Amniotic epithelial cell (primary cell): ENCODE results near the gene CDK17.
A peak's percentile ranks its signal among the peaks of the same experiment; 100 is the strongest.
"Not testable (repeated sequence)": the region's sequence is repeated elsewhere in the genome, so short reads cannot be mapped to it uniquely, and the experiment has no call there.

Experiments
- DNase-seq: peaks from one replicate; pipeline ENCODE4 v3.0.0-alpha.2; 2010; ENCODE audit warnings: low read depth

The CDK17 gene

GRCh38 chr12:96393229-96393628, 7.0 kb downstream of the CDK17 start:
- DNase-seq: not testable (repeated sequence)

- no peak for DNase-seq
Observed at GRCh38 chr12:96392397-96392796, 7.8 kb downstream of the CDK17 start.

- no peak for DNase-seq
Observed at GRCh38 chr12:96387981-96388380, 12.3 kb downstream of the CDK17 start.

GRCh38 chr12:96386794-96387193, 13.4 kb downstream of the CDK17 start:
- no peak for DNase-seq

- peak; percentile 70 for DNase-seq
Observed at GRCh38 chr12:96383991-96384390, 16.2 kb downstream of the CDK17 start.

- DNase-seq: no peak
Observed at GRCh38 chr12:96383371-96383770, 16.9 kb downstream of the CDK17 start.

GRCh38 chr12:96379743-96380142, 20.5 kb downstream of the CDK17 start:
- not testable (repeated sequence) for DNase-seq

GRCh38 chr12:96378319-96378718, 21.9 kb downstream of the CDK17 start:
- no peak for DNase-seq

GRCh38 chr12:96376865-96377264, 23.4 kb downstream of the CDK17 start:
- DNase-seq: no peak

- DNase-seq: no peak
Observed at GRCh38 chr12:96375841-96376604, 24.2 kb downstream of the CDK17 start.

GRCh38 chr12:96375170-96375569, 25.1 kb downstream of the CDK17 start:
- DNase-seq: no peak

GRCh38 chr12:96371790-96372699, 28.2 kb downstream of the CDK17 start:
- no peak for DNase-seq

- no peak for DNase-seq
Observed at GRCh38 chr12:96371138-96371789, 29.0 kb downstream of the CDK17 start.

GRCh38 chr12:96368687-96369086, 31.6 kb downstream of the CDK17 start:
- no peak for DNase-seq

GRCh38 chr12:96368233-96368632, 32.0 kb downstream of the CDK17 start:
- DNase-seq: no peak

GRCh38 chr12:96366381-96366654, 33.9 kb downstream of the CDK17 start:
- no peak for DNase-seq

GRCh38 chr12:96365604-96366380, 34.4 kb downstream of the CDK17 start:
- DNase-seq: peak; percentile 50

GRCh38 chr12:96364092-96364700, 36.0 kb downstream of the CDK17 start:
- no peak for DNase-seq

- no peak for DNase-seq
Observed at GRCh38 chr12:96361074-96361473, 39.2 kb downstream of the CDK17 start.

- DNase-seq: no peak
Observed at GRCh38 chr12:96360550-96360949, 39.7 kb downstream of the CDK17 start.

GRCh38 chr12:96359328-96359727, 40.9 kb downstream of the CDK17 start:
- DNase-seq: no peak

- DNase-seq: no peak
Observed at GRCh38 chr12:96356831-96357230, 43.4 kb downstream of the CDK17 start.
